NCI-H69 (cell line): ENCODE results near the gene LYL1.
A peak's percentile ranks its signal among the peaks of the same experiment; 100 is the strongest.

Experiments
- DNase-seq: peaks from one replicate; lab custom pipeline; 2025; lab: John Stamatoyannopoulos, UW

Gene LYL1

GRCh38 chr19:13073263-13073662 lies 29.4 kb downstream of the LYL1 start:
- no peak for DNase-seq

GRCh38 chr19:13072188-13072908 lies 30.3 kb downstream of the LYL1 start:
- DNase-seq: peak; percentile 52

- DNase-seq: peak; percentile 52
Observed at GRCh38 chr19:13071444-13072187, 31.0 kb downstream of the LYL1 start.

- no peak for DNase-seq
Observed at GRCh38 chr19:13070425-13071140, 32.1 kb downstream of the LYL1 start.

GRCh38 chr19:13069415-13070359 lies 33.0 kb downstream of the LYL1 start:
- peak; percentile 54 for DNase-seq

- no peak for DNase-seq
Observed at GRCh38 chr19:13068085-13068846, 34.4 kb downstream of the LYL1 start.

- DNase-seq: no peak
Observed at GRCh38 chr19:13066933-13067807, 35.5 kb downstream of the LYL1 start.

- no peak for DNase-seq
Observed at GRCh38 chr19:13066226-13066625, 36.4 kb downstream of the LYL1 start.

GRCh38 chr19:13064092-13064489 lies 38.6 kb downstream of the LYL1 start:
- DNase-seq: no peak

GRCh38 chr19:13063461-13064091 lies 39.1 kb downstream of the LYL1 start:
- no peak for DNase-seq

GRCh38 chr19:13062317-13062716 lies 40.3 kb downstream of the LYL1 start:
- no peak for DNase-seq

GRCh38 chr19:13060964-13061927 lies 41.4 kb downstream of the LYL1 start:
- DNase-seq: peak; percentile 90

GRCh38 chr19:13060233-13060963 lies 42.3 kb downstream of the LYL1 start:
- no peak for DNase-seq

GRCh38 chr19:13058951-13059660 lies 43.6 kb downstream of the LYL1 start:
- peak; percentile 33 for DNase-seq

- peak; percentile 82 for DNase-seq
Observed at GRCh38 chr19:13057744-13058143, 44.9 kb downstream of the LYL1 start.

- peak; percentile 98 for DNase-seq
Observed at GRCh38 chr19:13057147-13057572, 45.5 kb downstream of the LYL1 start.
